ENCODE measurements around the gene TRAF3IP1. TPM values are rescaled to one million over a fixed set of nuclear protein-coding genes. Genes with fewer than 3 reads are reported as not detected.

The TRAF3IP1 gene
- total RNA-seq, 2 donors from 2014 or later: 3.4 to 7.2 TPM

- no peak overlapping the region for H3K27ac Mint-ChIP-seq
- no peak overlapping the region for H3K4me3 Mint-ChIP-seq
- no peaks in the 10 kb centered on the region for H3K9me3 Mint-ChIP-seq
- peaks cover 4% of the 10 kb centered on the region for H3K27me3 Mint-ChIP-seq
- H3K4me1 Mint-ChIP-seq: peaks cover 16% of the 10 kb centered on the region
- ATAC-seq (replicated peaks): no peak
- peaks cover 15% of the 10 kb centered on the region for H3K36me3 Mint-ChIP-seq (ENCODE audit: low read depth)
Observed at GRCh38 chr2:238291550-238292281, 28.6 kb upstream of the TRAF3IP1 start.

- peaks cover under 1% of the 10 kb centered on the region for H3K36me3 Mint-ChIP-seq (ENCODE audit: low read depth)
- peaks cover 9% of the 10 kb centered on the region for H3K27me3 Mint-ChIP-seq
- no peak for ATAC-seq (replicated peaks)
- H3K4me3 Mint-ChIP-seq: no peak overlapping the region
- no peaks in the 10 kb centered on the region for H3K9me3 Mint-ChIP-seq
- H3K27ac Mint-ChIP-seq: no peak overlapping the region
- peaks cover 6% of the 10 kb centered on the region for H3K4me1 Mint-ChIP-seq
Observed at GRCh38 chr2:238294046-238294392, 26.3 kb upstream of the TRAF3IP1 start.

- Mint-ChIP-seq H3K36me3 (ENCODE audit: low read depth) (no peaks in the 10 kb centered on the region), H3K27ac (no peak overlapping the region), H3K4me1 (peaks cover under 1% of the 10 kb centered on the region), H3K4me3 (no peak overlapping the region), H3K27me3 (peaks cover 9% of the 10 kb centered on the region), H3K9me3 (no peaks in the 10 kb centered on the region)
- no peak for ATAC-seq (replicated peaks)
Observed at GRCh38 chr2:238294393-238295143, 25.8 kb upstream of the TRAF3IP1 start.

- Mint-ChIP-seq H3K27ac (no peak overlapping the region), H3K36me3 (ENCODE audit: low read depth) (no peaks in the 10 kb centered on the region), H3K27me3 (peaks cover 9% of the 10 kb centered on the region), H3K4me1 (no peaks in the 10 kb centered on the region), H3K4me3 (no peak overlapping the region), H3K9me3 (no peaks in the 10 kb centered on the region)
- ATAC-seq (replicated peaks): no peak
Observed at GRCh38 chr2:238295144-238296112, 24.9 kb upstream of the TRAF3IP1 start.

- no peaks in the 10 kb centered on the region for H3K36me3 Mint-ChIP-seq (ENCODE audit: low read depth)
- no peak overlapping the region for H3K4me3 Mint-ChIP-seq
- ATAC-seq (replicated peaks): no peak
- peaks cover 9% of the 10 kb centered on the region for H3K27me3 Mint-ChIP-seq
- no peak overlapping the region for H3K27ac Mint-ChIP-seq
- no peaks in the 10 kb centered on the region for H3K4me1 Mint-ChIP-seq
- H3K9me3 Mint-ChIP-seq: no peaks in the 10 kb centered on the region
Observed at GRCh38 chr2:238296638-238297457, 23.5 kb upstream of the TRAF3IP1 start.

- Mint-ChIP-seq H3K4me1 (no peaks in the 10 kb centered on the region), H3K9me3 (no peaks in the 10 kb centered on the region), H3K27ac (no peak overlapping the region), H3K27me3 (peaks cover 9% of the 10 kb centered on the region), H3K4me3 (no peak overlapping the region), H3K36me3 (ENCODE audit: low read depth) (no peaks in the 10 kb centered on the region)
- no peak for ATAC-seq (replicated peaks)
Observed at GRCh38 chr2:238299803-238300202, 20.5 kb upstream of the TRAF3IP1 start.

GRCh38 chr2:238302087-238302486 is 18.2 kb upstream of the TRAF3IP1 start:
- no peaks in the 10 kb centered on the region for H3K4me1 Mint-ChIP-seq
- H3K36me3 Mint-ChIP-seq (ENCODE audit: low read depth): no peaks in the 10 kb centered on the region
- H3K9me3 Mint-ChIP-seq: no peaks in the 10 kb centered on the region
- ATAC-seq (replicated peaks): no peak
- H3K27ac Mint-ChIP-seq: no peak overlapping the region
- peaks cover 2% of the 10 kb centered on the region for H3K27me3 Mint-ChIP-seq
- no peak overlapping the region for H3K4me3 Mint-ChIP-seq

- no peaks in the 10 kb centered on the region for H3K4me1 Mint-ChIP-seq
- no peak overlapping the region for H3K4me3 Mint-ChIP-seq
Observed at GRCh38 chr2:238302751-238303150, 17.6 kb upstream of the TRAF3IP1 start.

GRCh38 chr2:238304116-238304515 is 16.2 kb upstream of the TRAF3IP1 start:
- no peak for ATAC-seq (replicated peaks)
- Mint-ChIP-seq H3K36me3 (ENCODE audit: low read depth) (no peaks in the 10 kb centered on the region), H3K4me1 (no peaks in the 10 kb centered on the region), H3K9me3 (no peaks in the 10 kb centered on the region), H3K27ac (no peak overlapping the region), H3K4me3 (no peak overlapping the region), H3K27me3 (no peaks in the 10 kb centered on the region)

More at GRCh38 chr2:238302751-238303150, 17.6 kb upstream of the TRAF3IP1 start:
- no peak for ATAC-seq (replicated peaks)
- no peak overlapping the region for H3K27ac Mint-ChIP-seq
- no peaks in the 10 kb centered on the region for H3K9me3 Mint-ChIP-seq
- H3K27me3 Mint-ChIP-seq: no peaks in the 10 kb centered on the region
- H3K36me3 Mint-ChIP-seq (ENCODE audit: low read depth): no peaks in the 10 kb centered on the region

- no peak for ATAC-seq (replicated peaks)
- no peaks in the 10 kb centered on the region for H3K36me3 Mint-ChIP-seq (ENCODE audit: low read depth)
- no peaks in the 10 kb centered on the region for H3K4me1 Mint-ChIP-seq
- H3K27ac Mint-ChIP-seq: no peak overlapping the region
- no peaks in the 10 kb centered on the region for H3K27me3 Mint-ChIP-seq
- no peak overlapping the region for H3K4me3 Mint-ChIP-seq
- H3K9me3 Mint-ChIP-seq: no peaks in the 10 kb centered on the region
Observed at GRCh38 chr2:238305092-238305862, 15.0 kb upstream of the TRAF3IP1 start.

GRCh38 chr2:238305965-238306671 is 14.2 kb upstream of the TRAF3IP1 start:
- H3K27me3 Mint-ChIP-seq: no peaks in the 10 kb centered on the region
- H3K4me1 Mint-ChIP-seq: no peaks in the 10 kb centered on the region
- no peak overlapping the region for H3K27ac Mint-ChIP-seq
- H3K9me3 Mint-ChIP-seq: no peaks in the 10 kb centered on the region
- no peaks in the 10 kb centered on the region for H3K36me3 Mint-ChIP-seq (ENCODE audit: low read depth)
- no peak overlapping the region for H3K4me3 Mint-ChIP-seq
- no peak for ATAC-seq (replicated peaks)

- H3K4me3 Mint-ChIP-seq: no peak overlapping the region
- no peak overlapping the region for H3K27ac Mint-ChIP-seq
- H3K36me3 Mint-ChIP-seq (ENCODE audit: low read depth): no peaks in the 10 kb centered on the region
- no peak for ATAC-seq (replicated peaks)
- no peaks in the 10 kb centered on the region for H3K9me3 Mint-ChIP-seq
- H3K27me3 Mint-ChIP-seq: no peaks in the 10 kb centered on the region
- no peaks in the 10 kb centered on the region for H3K4me1 Mint-ChIP-seq
Observed at GRCh38 chr2:238306672-238306998, 13.7 kb upstream of the TRAF3IP1 start.

GRCh38 chr2:238308177-238308576 is 12.1 kb upstream of the TRAF3IP1 start:
- Mint-ChIP-seq H3K4me1 (no peaks in the 10 kb centered on the region), H3K36me3 (ENCODE audit: low read depth) (no peaks in the 10 kb centered on the region), H3K9me3 (no peaks in the 10 kb centered on the region), H3K27ac (no peak overlapping the region), H3K4me3 (no peak overlapping the region), H3K27me3 (no peaks in the 10 kb centered on the region)
- ATAC-seq (replicated peaks): no peak
